Pancreas (tissue), 10 donors: ENCODE data around the gene IGFBP5. TPM values are rescaled to one million over a fixed set of nuclear protein-coding genes. Genes with fewer than 3 reads are reported as not detected.

ENCODE experiments used
- ATAC-seq, 4 donors: fragments of 200-7000 bp; cut with Tn5 transposase; one replicate each; pipeline versions ENCODE4 v1.8.0 to v1.9.1; 2020; ENCODE audit warnings: mild to moderate bottlenecking in 4 of 4, moderate library complexity in 4 of 4
- DNase-seq, 6 donors: peaks; one replicate each; pipeline ENCODE4 v3.0.0-alpha.2; 2020
- FAIRE-seq: peaks from 2 replicates; lab custom pipeline; 2012; peaks lifted over from hg19 to GRCh38; lab: Jason Lieb, UNC
- H3K27ac ChIP-seq, 4 donors: fragments of 200-600 bp; sonication (generic); 1 replicate in 3 of 4; 2 replicates in 1 of 4; pipeline versions ENCODE4 v1.5.0 to v1.8.0; 2020
- H3K27me3 ChIP-seq, 4 donors: fragments of 200-600 bp; one replicate each; pipeline ENCODE4 v1.8.0; 2021
- H3K36me3 ChIP-seq, 3 donors: fragments of 200-600 bp; sonication (generic) in 1 of 3; one replicate each; pipeline versions ENCODE4 v1.5.0 to v1.8.0; 2020 to 2021
- H3K4me1 ChIP-seq, 3 donors: fragments of 200-600 bp; one replicate each; pipeline ENCODE4 v1.8.0; 2021
- H3K4me3 ChIP-seq, 4 donors: fragments of 200-600 bp; sonication (generic) in 2 of 4; one replicate each; pipeline versions ENCODE4 v1.5.0 to v1.8.0; 2020 to 2021
- H3K9me3 ChIP-seq, 4 donors: fragments of 200-600 bp; one replicate each; pipeline ENCODE4 v1.8.0; 2021
- WGBS, 2 donors: extraction: QIAGEN DNeasy Blood & Tissue Kit; methylation state at CpG; one replicate each; pipeline ENCODE4 v1.1.7; 2013; 5-methylcytosine and 5-hydroxymethylcytosine counted together
- intact Hi-C, 3 donors: fragments of 100-400 bp; cut with DNase I; formaldehyde crosslinking; loops; one replicate each; pipeline versions ENCODE4 v1.11.1 to v1.14.2; 2022
- polyA plus RNA-seq, 2 donors: library from polyadenylated mRNA; stranded (reverse); fragments of 200-250 nt; gene quantifications; one replicate each; pipeline ENCODE4 v1.2.3, GENCODE V29; 2013
- total RNA-seq, 6 donors: library from RNA; stranded (reverse); fragmentation: NEBNext Ultra II Directional in 4 of 6; extraction: Animal tissue kit (Norgen Biotek cat#: 25700) in 4 of 6; gene quantifications; one replicate each; pipeline versions ENCODE4 v1.2.1 to v1.2.4, GENCODE V29; 2021 to 2023
- TF ChIP-seq, protein P1 (sequence below), 4 donors: fragments of 200-600 bp; sonication (generic) in 3 of 4; IDR thresholded peaks; one replicate each; pipeline versions ENCODE4 v1.5.0 to v1.8.0; 2021; ENCODE audit warnings: antibody characterized with exemption in 4 of 4
- donor health status: healthy with polysubstance abuse.
- donor health status: DM: no; HTN: no; CAD: no; lungs with moderate emphysema.
- donor health status: DM: no; HTN: no; CAD: no.
- donor health status: control.
- donor health status: control.
- donor health status: Bipolar disorder and iron deficiency.
- donor health status: DM: yes; HTN: yes; CAD: no.
- donor health status: DM: no; HTN: no; CAD: no.
- donor health status: DM: no; HTN: no; CAD: no.
- donor health status: DM: yes; HTN: yes; CAD: no.

IGFBP5 gene
- total and polyA plus RNA-seq, 8 donors: 8.2 to 91.6 (median 23.2) TPM

DNA sequence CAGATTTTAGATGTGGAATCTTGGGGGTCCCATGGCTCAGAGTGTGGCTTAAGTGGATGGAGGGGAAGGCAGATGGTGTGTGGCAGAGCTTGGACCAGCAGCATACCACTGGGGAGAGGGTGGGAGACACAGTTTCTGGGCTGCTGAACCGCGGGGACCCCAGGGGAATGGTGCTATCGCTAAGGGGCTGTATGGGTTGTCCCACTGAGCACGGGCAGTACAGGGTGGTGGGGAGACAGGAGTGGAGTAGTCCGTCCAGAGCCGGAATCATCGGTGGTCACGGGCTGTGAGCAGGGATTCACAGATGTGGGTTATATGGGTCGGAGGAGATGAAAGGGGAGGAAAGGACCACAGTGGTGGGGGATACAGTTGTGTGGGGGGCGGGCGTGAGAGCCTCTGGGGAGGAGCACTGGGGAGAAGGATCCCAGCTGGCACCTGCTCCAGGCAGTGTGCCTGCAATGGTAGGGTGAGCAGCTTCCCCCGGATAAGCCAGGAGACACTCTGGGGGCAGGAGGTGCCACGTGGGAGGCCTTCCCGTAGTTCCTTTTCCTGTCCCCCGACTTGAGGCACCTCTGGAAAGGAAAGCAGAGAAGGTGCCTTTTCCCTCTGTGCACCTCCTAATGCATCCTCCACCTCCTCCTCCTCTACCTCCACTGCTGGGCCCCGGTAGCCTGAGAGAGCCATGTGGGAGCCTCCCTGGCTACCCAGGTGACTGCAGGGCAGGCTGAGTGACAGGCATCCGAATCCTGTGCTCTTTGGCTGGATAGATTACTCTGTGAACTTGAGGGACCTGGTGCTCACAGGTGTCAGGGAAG, 24.9 kb downstream of the IGFBP5 start:
- 79 to 80% methylated on average over 15 to 17 of the region's 17 CpGs for WGBS, 2 donors
- DNase-seq (peak in 1 of 6 donors; percentile 47), FAIRE-seq (no peak), ATAC-seq (no peak)
- Histone ChIP-seq H3K9me3 (no peaks in the 10 kb centered on the region), H3K4me3 (no peak overlapping the region), H3K36me3 (no peaks in the 10 kb centered on the region), H3K4me1 (peaks cover 0 to 4% (median 3%) of the 10 kb centered on the region in 3 donors), H3K27me3 (no peaks in the 10 kb centered on the region), H3K27ac (no peak overlapping the region)
- intact Hi-C loops: no loop called here
- TF ChIP-seq, protein P1, sequence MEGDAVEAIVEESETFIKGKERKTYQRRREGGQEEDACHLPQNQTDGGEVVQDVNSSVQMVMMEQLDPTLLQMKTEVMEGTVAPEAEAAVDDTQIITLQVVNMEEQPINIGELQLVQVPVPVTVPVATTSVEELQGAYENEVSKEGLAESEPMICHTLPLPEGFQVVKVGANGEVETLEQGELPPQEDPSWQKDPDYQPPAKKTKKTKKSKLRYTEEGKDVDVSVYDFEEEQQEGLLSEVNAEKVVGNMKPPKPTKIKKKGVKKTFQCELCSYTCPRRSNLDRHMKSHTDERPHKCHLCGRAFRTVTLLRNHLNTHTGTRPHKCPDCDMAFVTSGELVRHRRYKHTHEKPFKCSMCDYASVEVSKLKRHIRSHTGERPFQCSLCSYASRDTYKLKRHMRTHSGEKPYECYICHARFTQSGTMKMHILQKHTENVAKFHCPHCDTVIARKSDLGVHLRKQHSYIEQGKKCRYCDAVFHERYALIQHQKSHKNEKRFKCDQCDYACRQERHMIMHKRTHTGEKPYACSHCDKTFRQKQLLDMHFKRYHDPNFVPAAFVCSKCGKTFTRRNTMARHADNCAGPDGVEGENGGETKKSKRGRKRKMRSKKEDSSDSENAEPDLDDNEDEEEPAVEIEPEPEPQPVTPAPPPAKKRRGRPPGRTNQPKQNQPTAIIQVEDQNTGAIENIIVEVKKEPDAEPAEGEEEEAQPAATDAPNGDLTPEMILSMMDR (IDR thresholded peaks at IDR 0.05): no peak

DNA sequence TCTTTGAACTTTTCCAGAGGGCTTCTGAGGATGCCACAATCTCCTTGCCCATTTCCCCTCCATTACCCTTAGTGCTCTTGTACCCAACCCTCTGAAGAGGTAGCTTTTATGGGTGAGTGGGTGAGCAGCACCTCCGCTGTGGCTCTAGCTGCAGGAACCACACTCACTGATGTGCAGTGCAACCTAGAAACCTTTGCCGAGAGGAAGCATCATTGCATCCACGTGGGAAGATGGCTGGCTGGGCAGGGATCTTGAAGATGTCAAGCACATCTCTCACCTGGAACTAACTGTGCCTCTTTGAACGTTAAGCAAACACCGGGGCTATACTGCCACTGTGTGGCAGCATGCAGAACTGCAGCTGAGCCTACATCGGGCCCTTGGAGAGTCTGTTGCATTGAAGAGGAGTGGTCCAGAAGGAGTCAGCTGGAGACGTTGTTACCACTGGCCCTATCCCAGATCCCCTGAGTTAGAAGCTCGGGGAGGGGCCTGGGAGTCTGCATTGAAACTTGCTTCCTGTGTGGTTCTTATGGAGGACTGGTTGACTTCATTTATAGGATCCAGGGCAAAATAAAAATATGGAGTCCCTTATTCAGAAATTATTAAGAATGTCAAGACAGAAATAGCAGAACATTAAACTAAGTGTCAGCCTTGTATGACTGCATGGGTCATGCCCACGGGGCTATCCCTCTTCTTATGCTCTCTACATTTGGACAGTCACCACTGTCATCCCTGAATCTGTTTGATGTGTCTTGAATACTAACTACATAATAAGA, 28.7 kb downstream of the IGFBP5 start:
- ATAC-seq: peak; percentile 54 to 85 (median 75)
- TF ChIP-seq, protein P1 (IDR thresholded peaks at IDR 0.05): peak; percentile 90 to 97 (median 94)
- Histone ChIP-seq H3K27ac (no peak overlapping the region), H3K9me3 (no peaks in the 10 kb centered on the region), H3K4me1 (peaks cover 17 to 29% (median 27%) of the 10 kb centered on the region in 3 donors), H3K36me3 (no peaks in the 10 kb centered on the region), H3K4me3 (no peak overlapping the region), H3K27me3 (no peaks in the 10 kb centered on the region)
- no peak for FAIRE-seq
- WGBS, 2 donors: 14% methylated on average over 9 of the region's 9 CpGs
- intact Hi-C loops: loop anchor here (5.0 kb wide), 2 partner anchors 144 to 149 kb away; no protein-coding TSS in a partner anchor
- peak; percentile 53 to 87 (median 78) for DNase-seq

DNA sequence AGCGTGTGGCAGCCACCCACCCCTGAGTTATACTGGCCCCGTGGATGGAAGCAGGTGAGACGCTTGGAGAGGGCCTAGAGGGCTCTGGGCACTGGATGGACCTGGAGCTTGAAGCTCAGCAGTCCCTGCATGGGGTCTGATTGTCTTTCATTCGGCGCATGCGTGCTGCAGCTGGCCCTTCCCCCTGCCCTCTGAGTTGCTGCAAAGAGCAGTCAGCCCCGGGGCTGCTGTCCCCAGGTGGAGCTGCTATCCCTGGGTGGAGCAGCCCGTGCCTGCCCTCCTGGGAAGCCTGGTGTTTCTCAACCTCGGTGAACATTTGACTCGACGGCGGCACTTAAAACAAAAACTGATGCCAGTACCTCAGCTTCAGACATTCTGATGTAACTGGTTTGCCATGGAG, 29.6 kb downstream of the IGFBP5 start:
- ATAC-seq: peak; percentile 22 to 37 (median 30)
- H3K4me3 ChIP-seq: no peak overlapping the region
- peak in 4 of 6 donors; percentile 38 to 80 (median 50) for DNase-seq
- H3K27me3 ChIP-seq: no peaks in the 10 kb centered on the region
- peaks cover 17 to 29% (median 27%) of the 10 kb centered on the region in 3 donors for H3K4me1 ChIP-seq
- intact Hi-C loops: loop anchor here (5.0 kb wide), 2 partner anchors 143 to 148 kb away; no protein-coding TSS in a partner anchor
- H3K9me3 ChIP-seq: no peaks in the 10 kb centered on the region
- 21 to 23% methylated on average over 12 of the region's 12 CpGs for WGBS, 2 donors
- no peak for FAIRE-seq
- H3K36me3 ChIP-seq: no peaks in the 10 kb centered on the region
- peak overlapping the region in 3 of 4 donors; percentile 33 to 64 (median 50) for H3K27ac ChIP-seq
- TF ChIP-seq, protein P1 (IDR thresholded peaks at IDR 0.05): no peak

DNA sequence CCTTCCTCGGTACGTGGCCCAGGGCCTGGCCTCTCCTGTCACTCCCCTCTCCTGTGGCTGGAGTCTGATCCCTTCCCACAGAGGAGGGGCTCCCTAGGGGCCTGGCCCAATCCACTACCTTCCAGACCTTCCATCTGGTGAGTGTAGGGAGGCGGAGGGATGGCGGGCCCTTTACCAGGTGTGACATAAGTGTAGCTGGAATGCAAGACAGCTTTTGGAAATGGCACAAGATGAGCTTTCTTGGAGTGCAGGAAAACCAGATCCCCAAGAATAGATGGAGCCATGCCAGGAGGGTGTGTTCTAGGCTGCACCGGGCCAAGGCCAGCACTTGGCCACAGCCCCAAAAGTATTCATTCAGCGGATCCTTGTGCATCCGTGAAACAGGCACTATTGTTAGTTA, 30.1 kb downstream of the IGFBP5 start:
- FAIRE-seq (no peak), DNase-seq (peak in 5 of 6 donors; percentile 63 to 81 (median 74)), ATAC-seq (peak; percentile 44 to 66 (median 60))
- 12 to 18% methylated on average over 7 of the region's 7 CpGs for WGBS, 2 donors
- peak overlapping the region; percentile 2 to 64 (median 42) for H3K27ac ChIP-seq
- no peaks in the 10 kb centered on the region for H3K9me3 ChIP-seq
- intact Hi-C loops: loop anchor here (5.0 kb wide), 2 partner anchors 143 to 148 kb away; no protein-coding TSS in a partner anchor
- peaks cover 17 to 29% (median 27%) of the 10 kb centered on the region in 3 donors for H3K4me1 ChIP-seq
- no peaks in the 10 kb centered on the region for H3K36me3 ChIP-seq
- no peaks in the 10 kb centered on the region for H3K27me3 ChIP-seq
- TF ChIP-seq, protein P1 (IDR thresholded peaks at IDR 0.05): no peak
- no peak overlapping the region for H3K4me3 ChIP-seq
